Stomach (tissue), 9 donors: Measurements from ENCODE around the gene FNDC11. TPM values are rescaled to one million over a fixed set of nuclear protein-coding genes. Genes with fewer than 3 reads are reported as not detected.
"Not testable (repeated sequence)": the region's sequence is repeated elsewhere in the genome, so short reads cannot be mapped to it uniquely, and the experiment has no call there.

ENCODE experiments used
- DNase-seq, 2 donors: peaks; one replicate each; pipeline versions ENCODE4 v3.0.0 to v3.0.0-alpha.2; 2013 to 2019
- H3K27ac ChIP-seq, 5 donors: fragments of 200-600 bp in 4 of 5; sonication (generic) in 4 of 5; one replicate each; pipeline ENCODE4 v1.5.1; 2013 to 2019; ENCODE audit warnings: mild to moderate bottlenecking in 1 of 5, moderate library complexity in 1 of 5
- H3K27me3 ChIP-seq, 3 donors: fragments of 200-600 bp; sonication (generic); one replicate each; pipeline ENCODE4 v1.5.1; 2017 to 2019; ENCODE audit warnings: mixed run types in 1 of 3
- H3K36me3 ChIP-seq, 4 donors: fragments of 200-600 bp; sonication (generic); 1 replicate in 3 of 4; 2 replicates in 1 of 4; pipeline ENCODE4 v1.5.1; 2016 to 2019
- H3K4me1 ChIP-seq, 4 donors: fragments of 200-600 bp; sonication (generic); one replicate each; pipeline ENCODE4 v1.5.1; 2016 to 2019
- H3K4me3 ChIP-seq, 4 donors: fragments of 200-600 bp; sonication (generic) in 3 of 4; one replicate each; pipeline ENCODE4 v1.5.1; 2016 to 2019; ENCODE audit warnings: mild to moderate bottlenecking in 1 of 4
- H3K9me3 ChIP-seq, 4 donors: fragments of 200-600 bp; sonication (generic); one replicate each; pipeline ENCODE4 v1.5.1; 2016 to 2019
- CTCF ChIP-seq, 7 experiments: fragments of 450-650 bp in 4 of 7; fragments of 200-600 bp in 3 of 7; sonication (generic) in 3 of 7; IDR thresholded peaks; one replicate each; pipeline ENCODE4 v1.5.1; 2016 to 2019; ENCODE audit warnings: antibody characterized with exemption in 7 of 7, control low read depth in 2 of 7, mild to moderate bottlenecking in 1 of 7
- EP300 ChIP-seq: sonication (generic); formaldehyde crosslinking; IDR thresholded peaks from one replicate; pipeline ENCODE4 v1.6.1; 2017; ENCODE audit warnings: antibody characterized with exemption
- POLR2A ChIP-seq, 4 donors: fragments of 450-650 bp; IDR thresholded peaks; one replicate each; pipeline ENCODE4 v1.6.1; 2016; ENCODE audit warnings: antibody characterized with exemption in 4 of 4, control low read depth in 2 of 4, mild to moderate bottlenecking in 1 of 4, moderate library complexity in 1 of 4
- POLR2AphosphoS5 ChIP-seq, 3 donors: sonication (generic); formaldehyde crosslinking; IDR thresholded peaks; one replicate each; pipeline ENCODE4 v1.6.1; 2016; ENCODE audit warnings: antibody characterized with exemption in 3 of 3
- WGBS, 5 donors: extraction: QIAGEN DNeasy Blood & Tissue Kit in 3 of 5; methylation state at CpG; one replicate each; pipeline versions ENCODE4 v1.1.5 to v1.1.7; 2013 to 2018; 5-methylcytosine and 5-hydroxymethylcytosine counted together
- intact Hi-C: fragments of 100-400 bp; cut with DNase I; formaldehyde crosslinking; loops from one replicate; pipeline ENCODE4 v1.15.1; 2023; ENCODE audit warnings: low total_unique reads
- polyA plus RNA-seq, 3 donors: library from polyadenylated mRNA; stranded (reverse); fragments of 200-250 nt; gene quantifications; one replicate each; pipeline ENCODE4 v1.2.3, GENCODE V29; 2013
- total RNA-seq, 5 donors: library from RNA; depleted of rRNA; stranded (reverse); fragments of >200 nt; gene quantifications; one replicate each; pipeline versions ENCODE4 v1.1.0 to v1.2.3, GENCODE V29; 2014 to 2016
- donor health status: healthy with polysubstance abuse.
- donor health status: Bipolar disorder and iron deficiency.
- donor health status: healthy.

FNDC11 gene
- total and polyA plus RNA-seq, 8 donors: 0.25 to 3.1 (median 0.55) TPM; not detected in 3

- Histone ChIP-seq H3K36me3 (peaks cover 47 to 63% (median 58%) of the 10 kb centered on the region in 4 donors), H3K4me3 (no peak overlapping the region), H3K27ac (no peak overlapping the region), H3K4me1 (peaks cover 4 to 12% (median 9%) of the 10 kb centered on the region in 4 donors), H3K27me3 (peaks cover 0 to 8% (median 0%) of the 10 kb centered on the region in 3 donors), H3K9me3 (no peaks in the 10 kb centered on the region)
- intact Hi-C loops: no loop called here
- 94 to 98% (median 94%) methylated on average over 13 to 14 of the region's 14 CpGs for WGBS, 5 donors
- no peak for DNase-seq
- TF ChIP-seq POLR2A (IDR thresholded peaks at IDR 0.05): no peak
- TF ChIP-seq CTCF (IDR thresholded peaks at IDR 0.05): no peak
- TF ChIP-seq POLR2AphosphoS5 (IDR thresholded peaks at IDR 0.05): no peak
- no peak for TF ChIP-seq EP300
These were observed 5.0 kb downstream of the FNDC11 start for GRCh38 chr20:63558804-63559484.

- H3K27ac ChIP-seq, intact Hi-C loops, H3K4me1 ChIP-seq, H3K4me3 ChIP-seq, H3K9me3 ChIP-seq, H3K27me3 ChIP-seq, DNase-seq: not testable (repeated sequence)
- WGBS, 5 donors: 90 to 97% (median 95%) methylated on average over 3 to 30 of the region's 31 CpGs
- peaks cover 54 to 71% (median 66%) of the 10 kb centered on the region in 4 donors for H3K36me3 ChIP-seq
These were observed 5.8 kb downstream of the FNDC11 start for GRCh38 chr20:63559485-63560332.

GRCh38 chr20:63560333-63560805 lies 6.4 kb downstream of the FNDC11 start:
- Histone ChIP-seq H3K4me1 (no peaks in the 10 kb centered on the region), H3K27me3 (no peaks in the 10 kb centered on the region), H3K9me3 (no peaks in the 10 kb centered on the region), H3K27ac (no peak overlapping the region), H3K36me3 (peaks cover 60 to 78% (median 72%) of the 10 kb centered on the region in 4 donors), H3K4me3 (no peak overlapping the region)
- no peak for TF ChIP-seq CTCF (IDR thresholded peaks at IDR 0.05)
- TF ChIP-seq EP300: no peak
- no peak for TF ChIP-seq POLR2A (IDR thresholded peaks at IDR 0.05)
- TF ChIP-seq POLR2AphosphoS5 (IDR thresholded peaks at IDR 0.05): no peak
- intact Hi-C loops: no loop called here
- DNase-seq: no peak
- WGBS, 5 donors: 96 to 99% (median 96%) methylated on average over 6 to 16 of the region's 16 CpGs

GRCh38 chr20:63560856-63561609 lies 7.1 kb downstream of the FNDC11 start:
- intact Hi-C loops: no loop called here
- no peaks in the 10 kb centered on the region for H3K4me1 ChIP-seq

More at GRCh38 chr20:63560856-63561609, 7.1 kb downstream of the FNDC11 start:
- WGBS, 5 donors: 93 to 96% (median 94%) methylated on average over 3 to 26 of the region's 26 CpGs
- Histone ChIP-seq H3K9me3 (no peaks in the 10 kb centered on the region), H3K27me3 (no peaks in the 10 kb centered on the region), H3K4me3 (no peak overlapping the region), H3K36me3 (peaks cover 66 to 84% (median 79%) of the 10 kb centered on the region in 4 donors), H3K27ac (no peak overlapping the region)
- TF ChIP-seq CTCF (IDR thresholded peaks at IDR 0.05): no peak
- TF ChIP-seq POLR2AphosphoS5 (IDR thresholded peaks at IDR 0.05): no peak
- no peak for TF ChIP-seq EP300
- TF ChIP-seq POLR2A (IDR thresholded peaks at IDR 0.05): no peak
- DNase-seq: no peak
